Cardiac fibroblast (primary cell): ENCODE measurements around the gene KRTAP25-1.

Experiments used
- DNase-seq, 2 donors: peaks; one replicate each; pipeline versions ENCODE4 v3.0.0 to v3.0.0-alpha.2; 2010; ENCODE audit warnings: low read depth in 2 of 2
- H3K4me3 ChIP-seq, 2 donors: replicated peaks in 1 of 2; 1 replicate in 1 of 2; 2 replicates in 1 of 2; pipeline ENCODE4 v1.5.1; 2011; ENCODE audit warnings: low read depth in 2 of 2, low read length in 2 of 2, mild to moderate bottlenecking in 2 of 2, moderate library complexity in 1 of 2
- CTCF ChIP-seq: IDR thresholded peaks from one replicate; pipeline ENCODE4 v1.5.1; 2011; ENCODE audit warnings: low read depth, mild to moderate bottlenecking, low read length, inconsistent platforms

The KRTAP25-1 gene

GRCh38 chr21:30256100-30256499, 33.2 kb downstream of the KRTAP25-1 start:
- DNase-seq, result no peak
- H3K4me3 ChIP-seq, result no peak overlapping the region
- no peak for TF ChIP-seq CTCF

DNA sequence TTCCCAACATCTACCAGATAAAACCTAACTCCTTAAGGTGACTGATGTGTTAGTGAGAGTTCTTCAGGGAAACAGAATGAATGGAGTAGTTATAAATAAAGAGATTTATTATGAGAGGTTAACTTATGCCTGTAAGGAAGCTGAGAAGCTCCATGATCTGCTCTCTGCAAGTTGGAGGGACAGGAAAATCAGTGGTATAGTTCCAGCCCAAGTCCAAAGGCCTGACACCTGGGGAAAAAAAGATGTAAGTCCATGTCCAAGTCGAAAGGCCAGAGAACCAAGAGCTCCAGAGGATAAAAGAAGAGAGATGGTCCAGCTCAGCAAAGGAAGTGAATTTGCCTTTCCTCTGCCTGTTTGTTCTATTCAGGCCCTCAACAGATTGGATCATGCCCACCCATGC, 33.6 kb downstream of the KRTAP25-1 start:
- DNase-seq, result no peak
- no peak overlapping the region for H3K4me3 ChIP-seq
- TF ChIP-seq CTCF, result no peak

DNA sequence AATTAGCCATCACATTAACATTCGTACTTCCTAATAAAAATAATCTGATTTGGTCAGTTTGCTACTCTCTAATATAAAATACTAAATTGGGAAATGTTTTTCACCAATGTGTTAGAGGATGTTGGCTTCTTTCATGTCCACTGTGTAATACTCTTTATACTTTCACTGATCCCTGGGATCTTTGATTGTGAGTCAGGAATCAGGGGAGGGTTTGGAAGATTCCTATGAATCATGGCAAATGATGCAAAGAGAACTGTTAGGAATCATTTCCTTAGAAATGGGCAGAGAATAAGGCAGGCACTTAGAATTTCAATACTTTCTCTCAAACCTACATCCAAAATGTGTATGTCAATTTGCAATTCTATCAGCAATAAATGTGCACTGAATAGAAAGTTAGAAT, 37.5 kb downstream of the KRTAP25-1 start:
- no peak overlapping the region for H3K4me3 ChIP-seq
- DNase-seq, result peak in 1 of 2 donors; percentile 17
- TF ChIP-seq CTCF, result no peak

- H3K4me3 ChIP-seq, result no peak overlapping the region
- no peak for TF ChIP-seq CTCF
- DNase-seq, result no peak
Observed at GRCh38 chr21:30249936-30250335, 39.4 kb downstream of the KRTAP25-1 start.

- DNase-seq, result no peak
- no peak for TF ChIP-seq CTCF
- H3K4me3 ChIP-seq, result no peak overlapping the region
Observed at GRCh38 chr21:30248844-30249243, 40.5 kb downstream of the KRTAP25-1 start.

GRCh38 chr21:30245061-30245460, 44.3 kb downstream of the KRTAP25-1 start:
- no peak for TF ChIP-seq CTCF
- no peak overlapping the region for H3K4me3 ChIP-seq
- DNase-seq, result no peak

GRCh38 chr21:30243691-30244090, 45.6 kb downstream of the KRTAP25-1 start:
- DNase-seq, result no peak
- no peak for TF ChIP-seq CTCF
- H3K4me3 ChIP-seq, result no peak overlapping the region
